RWPE2 (cell line): ENCODE results near the gene SP140.

ENCODE experiments used
- ATAC-seq: fragments of 200-7000 bp; cut with Tn5 transposase; 3 replicates; pipeline ENCODE4 v1.9.1; 2021; ENCODE audit warnings: low read depth
- DNase-seq: peaks from one replicate; pipeline ENCODE4 v3.0.0-alpha.2; 2020; ENCODE audit warnings: low spot score
- H3K27ac ChIP-seq: fragments of 450-650 bp; 2 replicates; pipeline ENCODE4 v1.5.1; 2017; ENCODE audit warnings: mild to moderate bottlenecking; ENCODE audit not compliant: poor library complexity, severe bottlenecking
- H3K27me3 ChIP-seq: fragments of 250-450 bp; sonication (Bioruptor Pico); 2 replicates; pipeline ENCODE4 v1.5.1; 2021; ENCODE audit warnings: mild to moderate bottlenecking, moderate library complexity; ENCODE audit not compliant: insufficient read depth, poor library complexity, severe bottlenecking
- H3K36me3 ChIP-seq: fragments of 250-450 bp; sonication (Bioruptor Pico); 2 replicates; pipeline ENCODE4 v1.5.1; 2020; ENCODE audit warnings: low read depth, mild to moderate bottlenecking, moderate library complexity
- H3K4me1 ChIP-seq: fragments of 250-450 bp; sonication (Bioruptor Pico); 2 replicates; pipeline ENCODE4 v1.5.1; 2021; ENCODE audit warnings: mild to moderate bottlenecking, moderate library complexity; ENCODE audit not compliant: insufficient read depth, poor library complexity, severe bottlenecking
- H3K4me3 ChIP-seq: fragments of 250-450 bp; sonication (Bioruptor Pico); 2 replicates; pipeline ENCODE4 v1.5.1; 2021; ENCODE audit warnings: mild to moderate bottlenecking, moderate library complexity; ENCODE audit not compliant: severe bottlenecking
- H3K9me3 ChIP-seq: fragments of 250-450 bp; sonication (Bioruptor Pico); 2 replicates; pipeline ENCODE4 v1.5.1; 2021; ENCODE audit warnings: mild to moderate bottlenecking, moderate library complexity; ENCODE audit not compliant: severe bottlenecking
- TF ChIP-seq, protein P1 (sequence below): fragments of 450-650 bp; IDR thresholded peaks from one replicate; pipeline ENCODE4 v1.5.1; 2017; ENCODE audit warnings: mild to moderate bottlenecking, moderate library complexity; ENCODE audit not compliant: poor library complexity, severe bottlenecking

SP140 gene

DNA sequence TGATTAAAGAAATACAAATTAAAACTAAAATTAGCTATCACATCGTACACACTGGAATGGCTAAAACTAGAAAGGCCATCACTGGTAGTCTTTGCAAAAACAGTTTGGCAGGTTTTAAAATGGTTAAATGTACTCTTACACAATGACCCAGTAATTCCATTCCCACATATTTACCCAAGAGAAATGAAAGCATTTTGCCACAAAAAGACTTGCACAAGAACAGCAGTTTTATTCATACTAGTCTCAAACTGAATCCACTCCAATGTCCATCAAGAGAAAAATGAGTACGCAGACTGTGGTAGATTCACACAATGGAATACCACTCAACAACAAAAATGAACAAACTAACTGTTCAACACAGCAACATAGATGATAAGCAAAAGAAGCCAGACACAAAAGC lies 130.5 kb downstream of the SP140 start:
- no peak for DNase-seq
- Histone ChIP-seq H3K9me3 (no peaks in the 10 kb centered on the region), H3K27me3 (no peaks in the 10 kb centered on the region), H3K27ac (no peak overlapping the region), H3K36me3 (peaks cover 11% of the 10 kb centered on the region), H3K4me1 (no peaks in the 10 kb centered on the region), H3K4me3 (no peak overlapping the region)
- no peak for ATAC-seq
- TF ChIP-seq, protein P1, sequence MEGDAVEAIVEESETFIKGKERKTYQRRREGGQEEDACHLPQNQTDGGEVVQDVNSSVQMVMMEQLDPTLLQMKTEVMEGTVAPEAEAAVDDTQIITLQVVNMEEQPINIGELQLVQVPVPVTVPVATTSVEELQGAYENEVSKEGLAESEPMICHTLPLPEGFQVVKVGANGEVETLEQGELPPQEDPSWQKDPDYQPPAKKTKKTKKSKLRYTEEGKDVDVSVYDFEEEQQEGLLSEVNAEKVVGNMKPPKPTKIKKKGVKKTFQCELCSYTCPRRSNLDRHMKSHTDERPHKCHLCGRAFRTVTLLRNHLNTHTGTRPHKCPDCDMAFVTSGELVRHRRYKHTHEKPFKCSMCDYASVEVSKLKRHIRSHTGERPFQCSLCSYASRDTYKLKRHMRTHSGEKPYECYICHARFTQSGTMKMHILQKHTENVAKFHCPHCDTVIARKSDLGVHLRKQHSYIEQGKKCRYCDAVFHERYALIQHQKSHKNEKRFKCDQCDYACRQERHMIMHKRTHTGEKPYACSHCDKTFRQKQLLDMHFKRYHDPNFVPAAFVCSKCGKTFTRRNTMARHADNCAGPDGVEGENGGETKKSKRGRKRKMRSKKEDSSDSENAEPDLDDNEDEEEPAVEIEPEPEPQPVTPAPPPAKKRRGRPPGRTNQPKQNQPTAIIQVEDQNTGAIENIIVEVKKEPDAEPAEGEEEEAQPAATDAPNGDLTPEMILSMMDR: no peak

DNA sequence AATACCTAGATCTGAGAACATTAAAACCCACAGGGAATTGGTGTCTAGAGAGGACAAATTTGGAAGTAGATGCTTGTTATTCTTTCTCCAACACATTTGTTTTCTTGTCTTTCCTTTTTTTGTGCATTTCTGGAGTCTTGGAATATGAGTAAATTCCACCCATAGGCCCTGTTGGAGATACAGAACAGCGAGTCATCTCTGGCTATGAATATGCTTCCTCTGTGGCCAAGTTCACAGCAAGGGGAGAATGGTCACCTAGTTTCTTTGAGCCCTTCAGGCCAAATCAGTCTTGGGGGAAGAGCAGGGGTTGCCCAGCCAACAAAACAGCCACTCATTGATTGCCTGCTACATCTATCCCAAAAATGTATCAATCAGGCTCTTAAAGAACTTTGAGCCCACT lies 132.8 kb downstream of the SP140 start:
- H3K27me3 ChIP-seq: no peaks in the 10 kb centered on the region
- no peak for DNase-seq
- no peak overlapping the region for H3K27ac ChIP-seq
- no peak for ATAC-seq
- no peak overlapping the region for H3K4me3 ChIP-seq
- TF ChIP-seq, protein P1: no peak
- no peaks in the 10 kb centered on the region for H3K4me1 ChIP-seq
- no peaks in the 10 kb centered on the region for H3K9me3 ChIP-seq
- peaks cover 11% of the 10 kb centered on the region for H3K36me3 ChIP-seq

DNA sequence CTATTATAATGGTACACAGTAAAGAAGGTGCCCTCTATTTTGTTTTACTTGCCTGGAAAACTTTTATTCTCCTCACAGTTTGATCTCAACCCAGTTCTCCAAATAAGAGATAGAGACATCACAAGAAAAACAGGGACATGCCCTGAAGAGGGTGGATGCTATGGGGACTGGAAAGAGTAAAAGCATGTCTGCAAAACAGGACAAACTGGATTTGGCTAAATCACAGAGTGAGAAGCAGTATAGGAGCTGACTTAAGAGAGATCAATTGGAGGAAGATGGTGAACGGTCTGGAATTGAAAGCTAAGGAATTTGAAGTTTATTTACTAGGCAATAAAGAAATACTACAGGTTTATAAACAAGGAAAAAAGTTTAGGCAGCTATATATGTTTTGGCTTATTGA lies 134.5 kb downstream of the SP140 start:
- H3K27me3 ChIP-seq: no peaks in the 10 kb centered on the region

DNA sequence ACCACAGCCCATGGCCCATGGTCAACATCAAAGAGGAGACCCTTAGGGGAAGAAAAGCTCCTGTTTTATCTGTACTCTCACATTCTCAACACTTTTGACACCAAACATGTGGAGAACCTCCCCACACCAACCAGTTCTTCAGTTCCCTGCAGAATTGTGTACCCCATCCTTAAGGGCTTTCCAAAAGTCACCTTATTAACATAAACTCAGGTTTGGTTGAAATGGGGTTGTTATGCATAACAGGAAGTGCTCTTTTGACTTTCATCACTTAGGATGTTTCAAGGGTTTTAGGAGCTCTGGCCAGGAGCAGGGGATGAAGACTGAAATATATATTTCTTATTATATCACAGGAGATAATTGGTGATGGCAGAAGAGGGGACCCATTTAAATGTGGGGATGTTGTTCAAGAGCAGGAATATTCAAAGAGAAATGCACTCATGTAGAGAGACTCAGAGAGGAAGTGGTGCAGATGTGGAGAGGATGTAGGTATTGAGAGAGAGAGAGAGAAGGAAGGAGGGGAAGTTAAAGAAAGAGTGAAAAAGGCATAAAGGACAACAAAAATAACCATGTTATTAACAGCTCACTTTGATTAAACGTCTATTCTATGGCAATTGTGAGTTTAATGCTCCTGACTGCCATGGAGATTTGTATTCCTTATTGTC lies 136.6 kb downstream of the SP140 start:
- TF ChIP-seq, protein P1: no peak
- H3K9me3 ChIP-seq: no peaks in the 10 kb centered on the region
- H3K4me3 ChIP-seq: no peak overlapping the region
- no peak overlapping the region for H3K27ac ChIP-seq
- H3K4me1 ChIP-seq: no peaks in the 10 kb centered on the region
- peaks cover 11% of the 10 kb centered on the region for H3K36me3 ChIP-seq
- ATAC-seq (no peak), DNase-seq (no peak)
- no peaks in the 10 kb centered on the region for H3K27me3 ChIP-seq

More for the DNA sequence above, 134.5 kb downstream of the SP140 start:
- ATAC-seq (no peak), DNase-seq (no peak)
- Histone ChIP-seq H3K27ac (no peak overlapping the region), H3K4me1 (no peaks in the 10 kb centered on the region), H3K36me3 (peaks cover 11% of the 10 kb centered on the region), H3K4me3 (no peak overlapping the region), H3K9me3 (no peaks in the 10 kb centered on the region)
- TF ChIP-seq, protein P1: no peak
